DMS53 (cell line): ENCODE results near the gene CBX5.
A peak's percentile ranks its signal among the peaks of the same experiment; 100 is the strongest.
"Not testable (repeated sequence)": the region's sequence is repeated elsewhere in the genome, so short reads cannot be mapped to it uniquely, and the experiment has no call there.

Source experiments
- DNase-seq: peaks from one replicate; lab custom pipeline; 2025; lab: John Stamatoyannopoulos, UW

The CBX5 gene

GRCh38 chr12:54197010-54197409 is 82.9 kb downstream of the CBX5 start:
- no peak for DNase-seq

- DNase-seq: no peak
These were observed 83.5 kb downstream of the CBX5 start for GRCh38 chr12:54196396-54196795.

- DNase-seq: no peak
These were observed 84.1 kb downstream of the CBX5 start for GRCh38 chr12:54195737-54196347.

GRCh38 chr12:54195080-54195736 is 84.7 kb downstream of the CBX5 start:
- DNase-seq: no peak

- DNase-seq: not testable (repeated sequence)
These were observed 85.3 kb downstream of the CBX5 start for GRCh38 chr12:54194611-54195010.

- no peak for DNase-seq
These were observed 86.5 kb downstream of the CBX5 start for GRCh38 chr12:54193434-54193833.

- DNase-seq: peak; percentile 85
These were observed 88.3 kb downstream of the CBX5 start for GRCh38 chr12:54191550-54192022.

GRCh38 chr12:54191126-54191525 is 88.8 kb downstream of the CBX5 start:
- no peak for DNase-seq

- DNase-seq: no peak
These were observed 90.8 kb downstream of the CBX5 start for GRCh38 chr12:54189198-54189539.

GRCh38 chr12:54187075-54187474 is 92.8 kb downstream of the CBX5 start:
- DNase-seq: no peak

- no peak for DNase-seq
These were observed 94.0 kb downstream of the CBX5 start for GRCh38 chr12:54185919-54186318.

- DNase-seq: not testable (repeated sequence)
These were observed 94.6 kb downstream of the CBX5 start for GRCh38 chr12:54185297-54185696.

- DNase-seq: no peak
These were observed 95.7 kb downstream of the CBX5 start for GRCh38 chr12:54184024-54184805.

- DNase-seq: no peak
These were observed 96.9 kb downstream of the CBX5 start for GRCh38 chr12:54182981-54183380.

- DNase-seq: no peak
These were observed 97.8 kb downstream of the CBX5 start for GRCh38 chr12:54182086-54182485.
